Testis (tissue), 3 donors: Measurements from ENCODE around the gene PSMD8. TPM values are rescaled to one million over a fixed set of nuclear protein-coding genes. Genes with fewer than 3 reads are reported as not detected.
A peak's percentile ranks its signal among the peaks of the same experiment; 100 is the strongest.

Experiments
- DNase-seq: peaks from one replicate; pipeline ENCODE4 v3.0.0-alpha.2; 2019
- H3K27ac ChIP-seq, 2 donors: fragments of 200-600 bp; sonication (generic); one replicate each; pipeline ENCODE4 v1.5.1; 2019
- H3K27me3 ChIP-seq: fragments of 200-600 bp; sonication (generic); one replicate; pipeline ENCODE4 v1.5.1; 2019
- H3K36me3 ChIP-seq: fragments of 200-600 bp; sonication (generic); one replicate; pipeline ENCODE4 v1.5.1; 2017; ENCODE audit warnings: low read depth; ENCODE audit errors: missing control alignments
- H3K4me1 ChIP-seq: fragments of 200-600 bp; sonication (generic); one replicate; pipeline ENCODE4 v1.5.1; 2019
- H3K4me3 ChIP-seq, 2 donors: fragments of 200-600 bp; sonication (generic); one replicate each; pipeline ENCODE4 v1.5.1; 2017 to 2019
- H3K9me3 ChIP-seq: fragments of 200-600 bp; sonication (generic); one replicate; pipeline ENCODE4 v1.5.1; 2017
- POLR2A ChIP-seq: fragments of 450-650 bp; IDR thresholded peaks from one replicate; pipeline ENCODE4 v1.6.1; 2017; ENCODE audit warnings: antibody characterized with exemption, mild to moderate bottlenecking, moderate library complexity
- WGBS, 2 donors: methylation state at CpG; one replicate each; pipeline ENCODE4 v1.1.5; 2018; 5-methylcytosine and 5-hydroxymethylcytosine counted together
- intact Hi-C: fragments of 100-400 bp; cut with DNase I; formaldehyde crosslinking; loops from one replicate; pipeline ENCODE4 v1.15.1; 2023; ENCODE audit warnings: low total_unique reads
- polyA plus RNA-seq: library from polyadenylated mRNA; stranded (reverse); fragments of 350-450 nt; fragmentation: Illumina TruSeq; extraction: RNeasy Lipid Tissue Mini Kit (QIAGEN cat#74804); gene quantifications from one replicate; pipeline ENCODE4 v1.2.3, GENCODE V29; 2014; ENCODE audit warnings: low read depth, low replicate concordance; ENCODE audit not compliant: insufficient read depth
- total RNA-seq, 2 donors: library from RNA; depleted of rRNA; stranded (reverse); fragments of >200 nt; gene quantifications; one replicate each; pipeline ENCODE4 v1.2.3, GENCODE V29; 2016
- TF ChIP-seq, protein P1 (sequence below), 3 experiments: fragments of 450-650 bp in 2 of 3; fragments of 200-600 bp in 1 of 3; sonication (generic) in 1 of 3; IDR thresholded peaks; one replicate each; pipeline ENCODE4 v1.5.1; 2016 to 2019; ENCODE audit warnings: antibody characterized with exemption in 3 of 3, mild to moderate bottlenecking in 2 of 3, moderate library complexity in 1 of 3

Gene PSMD8
- total and polyA plus RNA-seq, 3 donors from 2014 or later = 244 to 373 (median 265) TPM

DNA sequence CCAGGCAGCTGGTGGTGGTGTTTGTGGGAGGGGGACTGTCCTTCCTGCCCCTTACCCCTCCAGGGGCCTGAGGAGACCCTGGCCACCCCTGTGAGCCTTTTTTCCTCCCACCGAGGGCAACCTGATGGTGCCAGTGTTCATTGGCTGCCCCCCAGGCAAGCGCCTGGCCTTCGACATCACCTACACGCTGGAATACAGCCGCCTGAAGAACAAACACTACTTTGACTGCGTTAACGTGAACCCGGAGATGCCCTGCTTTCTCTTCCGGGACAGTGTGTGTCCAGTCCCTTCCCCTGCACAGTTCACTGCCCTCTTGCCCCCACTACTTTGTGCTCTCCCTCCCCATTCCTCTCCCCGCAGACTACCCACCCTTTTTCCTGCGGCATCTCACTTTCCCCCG is 7.3 kb upstream of the PSMD8 start:
- H3K9me3 ChIP-seq = no peaks in the 10 kb centered on the region
- no peak for TF ChIP-seq POLR2A
- TF ChIP-seq, protein P1, sequence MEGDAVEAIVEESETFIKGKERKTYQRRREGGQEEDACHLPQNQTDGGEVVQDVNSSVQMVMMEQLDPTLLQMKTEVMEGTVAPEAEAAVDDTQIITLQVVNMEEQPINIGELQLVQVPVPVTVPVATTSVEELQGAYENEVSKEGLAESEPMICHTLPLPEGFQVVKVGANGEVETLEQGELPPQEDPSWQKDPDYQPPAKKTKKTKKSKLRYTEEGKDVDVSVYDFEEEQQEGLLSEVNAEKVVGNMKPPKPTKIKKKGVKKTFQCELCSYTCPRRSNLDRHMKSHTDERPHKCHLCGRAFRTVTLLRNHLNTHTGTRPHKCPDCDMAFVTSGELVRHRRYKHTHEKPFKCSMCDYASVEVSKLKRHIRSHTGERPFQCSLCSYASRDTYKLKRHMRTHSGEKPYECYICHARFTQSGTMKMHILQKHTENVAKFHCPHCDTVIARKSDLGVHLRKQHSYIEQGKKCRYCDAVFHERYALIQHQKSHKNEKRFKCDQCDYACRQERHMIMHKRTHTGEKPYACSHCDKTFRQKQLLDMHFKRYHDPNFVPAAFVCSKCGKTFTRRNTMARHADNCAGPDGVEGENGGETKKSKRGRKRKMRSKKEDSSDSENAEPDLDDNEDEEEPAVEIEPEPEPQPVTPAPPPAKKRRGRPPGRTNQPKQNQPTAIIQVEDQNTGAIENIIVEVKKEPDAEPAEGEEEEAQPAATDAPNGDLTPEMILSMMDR (IDR thresholded peaks at IDR 0.05) = no peak
- H3K4me1 ChIP-seq = peaks cover 5% of the 10 kb centered on the region
- H3K27ac ChIP-seq = no peak overlapping the region
- intact Hi-C loops = no loop called here
- no peaks in the 10 kb centered on the region for H3K27me3 ChIP-seq
- 76% methylated on average over 8 to 12 of the region's 12 CpGs for WGBS, 2 donors
- H3K4me3 ChIP-seq = no peak overlapping the region
- no peak for DNase-seq
- H3K36me3 ChIP-seq = no peaks in the 10 kb centered on the region

DNA sequence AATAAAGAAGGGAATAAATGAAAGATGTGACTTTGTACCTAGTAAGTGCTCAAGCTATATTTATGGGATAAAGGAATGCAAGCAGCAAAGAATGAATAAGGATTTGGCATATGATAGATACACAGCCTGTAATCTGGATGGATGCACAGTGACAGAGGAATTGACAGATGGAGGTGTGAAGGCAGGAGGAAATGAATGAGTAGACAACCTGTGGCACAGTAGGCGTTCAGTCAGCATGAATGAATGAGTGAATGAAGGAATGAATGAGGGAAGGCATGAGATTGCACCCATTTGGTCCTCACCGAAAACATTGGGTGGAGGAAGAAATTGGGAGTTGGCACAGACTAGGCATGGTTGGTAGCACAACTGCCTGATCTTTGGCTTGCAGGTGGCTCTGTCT is 4.8 kb upstream of the PSMD8 start:
- intact Hi-C loops = no loop called here
- Histone ChIP-seq H3K27me3 (no peaks in the 10 kb centered on the region), H3K27ac (no peak overlapping the region), H3K4me1 (no peaks in the 10 kb centered on the region), H3K4me3 (no peak overlapping the region), H3K9me3 (no peaks in the 10 kb centered on the region), H3K36me3 (no peaks in the 10 kb centered on the region)
- 89 to 94% methylated on average over 2 of the region's 2 CpGs for WGBS, 2 donors
- DNase-seq = no peak
- TF ChIP-seq, protein P1 (IDR thresholded peaks at IDR 0.05) = no peak
- TF ChIP-seq POLR2A = no peak

DNA sequence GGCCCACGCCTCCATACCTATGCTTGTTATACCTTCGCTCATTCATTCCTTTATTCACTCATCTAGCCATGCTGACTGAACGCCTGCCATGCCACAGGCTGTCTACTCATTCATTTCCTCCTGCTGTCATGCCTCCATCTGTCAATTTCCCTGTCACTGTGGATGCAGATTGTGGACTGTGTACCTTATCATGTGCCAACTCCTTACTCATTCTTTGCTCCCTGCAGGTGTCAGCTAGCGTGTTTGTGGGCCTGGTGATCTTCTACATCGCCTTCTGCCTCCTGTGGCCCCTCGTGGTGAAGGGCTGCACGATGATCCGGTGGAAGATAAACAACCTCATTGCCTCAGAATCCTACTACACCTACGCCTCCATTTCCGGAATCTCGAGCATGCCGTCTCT is 4.1 kb upstream of the PSMD8 start:
- H3K27ac ChIP-seq = no peak overlapping the region
- H3K36me3 ChIP-seq = no peaks in the 10 kb centered on the region
- intact Hi-C loops = no loop called here
- H3K4me1 ChIP-seq = peaks cover 2% of the 10 kb centered on the region
- TF ChIP-seq, protein P1 (IDR thresholded peaks at IDR 0.05) = no peak
- TF ChIP-seq POLR2A = no peak
- H3K4me3 ChIP-seq = no peak overlapping the region
- H3K9me3 ChIP-seq = no peaks in the 10 kb centered on the region
- no peaks in the 10 kb centered on the region for H3K27me3 ChIP-seq
- no peak for DNase-seq
- WGBS, 2 donors = 72 to 73% methylated on average over 12 of the region's 12 CpGs

DNA sequence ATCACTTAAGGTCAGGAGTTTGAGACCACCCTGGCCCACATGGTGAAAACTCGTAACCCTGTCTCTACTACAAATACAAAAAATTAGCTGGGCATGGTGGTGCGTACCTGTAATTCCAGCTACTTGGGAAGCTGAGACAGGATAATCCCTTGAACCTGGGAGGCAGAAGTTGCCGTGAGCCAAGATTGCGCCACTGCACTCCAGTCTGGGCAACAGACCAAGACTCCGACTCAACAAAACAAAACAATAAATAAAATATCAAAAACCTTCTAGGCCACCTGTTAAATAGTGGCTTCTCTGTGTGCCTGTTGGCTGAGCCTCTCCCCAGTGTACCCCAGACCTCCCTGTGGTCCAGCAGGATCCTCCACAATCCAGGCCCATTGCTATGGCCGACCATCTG is 3.3 kb upstream of the PSMD8 start:
- 78 to 81% methylated on average over 6 of the region's 6 CpGs for WGBS, 2 donors
- no peaks in the 10 kb centered on the region for H3K9me3 ChIP-seq
- peaks cover 10% of the 10 kb centered on the region for H3K4me1 ChIP-seq
- no peaks in the 10 kb centered on the region for H3K27me3 ChIP-seq
- TF ChIP-seq POLR2A = no peak
- TF ChIP-seq, protein P1 (IDR thresholded peaks at IDR 0.05) = no peak
- no peaks in the 10 kb centered on the region for H3K36me3 ChIP-seq
- intact Hi-C loops = no loop called here
- H3K27ac ChIP-seq = no peak overlapping the region
- H3K4me3 ChIP-seq = no peak overlapping the region
- no peak for DNase-seq

DNA sequence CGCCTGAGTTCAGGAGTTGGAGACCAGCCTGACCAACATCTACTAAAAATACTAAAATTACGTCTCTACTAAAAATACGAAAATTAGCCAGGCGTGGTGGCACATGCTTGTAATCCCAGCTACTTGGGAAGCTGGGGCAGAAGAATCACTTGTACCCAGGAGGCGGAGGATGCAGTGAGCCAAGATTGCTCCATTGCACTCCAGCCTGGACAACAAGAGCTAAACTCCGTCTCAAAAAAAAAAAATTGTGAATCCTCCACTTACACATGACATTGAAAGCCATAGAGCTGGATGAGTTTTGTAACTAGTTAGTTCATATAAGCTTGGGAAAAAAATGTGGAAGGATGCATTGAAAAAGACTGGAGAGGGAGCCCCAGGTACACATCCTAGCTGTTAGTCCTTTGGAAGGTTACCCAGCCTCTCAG is 452 bp upstream of the PSMD8 start:
- DNase-seq = no peak
- peaks cover 13% of the 10 kb centered on the region for H3K4me1 ChIP-seq
- H3K4me3 ChIP-seq = peak overlapping the region; percentile 90 to 99
- TF ChIP-seq, protein P1 (IDR thresholded peaks at IDR 0.05) = no peak
- TF ChIP-seq POLR2A = no peak
- intact Hi-C loops = no loop called here
- WGBS, 2 donors = 38 to 52% methylated on average over 6 of the region's 6 CpGs
- H3K9me3 ChIP-seq = no peaks in the 10 kb centered on the region
- no peaks in the 10 kb centered on the region for H3K27me3 ChIP-seq
- H3K27ac ChIP-seq = peak overlapping the region; percentile 90 to 94
- H3K36me3 ChIP-seq = no peaks in the 10 kb centered on the region
